Endometrial microvascular endothelial cells (primary cell): ENCODE results near the gene LSM5. TPM values are rescaled to one million over a fixed set of nuclear protein-coding genes. Genes with fewer than 3 reads are reported as not detected.
"Not testable (repeated sequence)": the region's sequence is repeated elsewhere in the genome, so short reads cannot be mapped to it uniquely, and the experiment has no call there.

Experiments used
- in situ Hi-C: cut with HindIII; loops from 2 replicates; pipeline ENCODE4 v1.10.0; 2017; ENCODE audit warnings: low sequenced_read_pairs, low pct_unique_long_range_greater_than_20kb; ENCODE audit errors: inconsistent ontology term
- total RNA-seq: library from RNA; depleted of rRNA; stranded (reverse); fragments of >200 nt; gene quantifications from one replicate; pipeline ENCODE4 v1.2.3, GENCODE V29; 2015; ENCODE audit errors: inconsistent ontology term

The LSM5 gene
- total RNA-seq, 1 donor from 2014 or later: 20.7 TPM

DNA sequence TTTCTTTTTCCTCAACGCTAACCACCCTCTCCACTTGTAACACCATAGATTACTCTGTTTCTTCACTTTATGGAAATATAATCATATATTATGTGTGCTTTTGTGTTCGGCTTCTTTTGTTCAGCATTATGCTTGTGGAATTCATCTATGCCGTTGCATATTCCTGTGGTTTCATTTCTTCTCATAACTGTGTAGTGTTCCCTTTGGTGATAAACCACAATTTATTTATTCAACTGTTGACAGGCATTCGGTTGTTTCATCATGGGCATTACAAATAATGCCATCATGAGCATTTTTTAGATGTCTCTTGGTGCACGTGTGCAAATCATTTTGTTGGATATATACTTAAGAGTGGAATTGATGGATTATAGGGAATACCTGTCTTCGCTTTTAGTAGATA, 17.2 kb upstream of the LSM5 start:
- in situ Hi-C loops: no loop called here

GRCh38 chr7:32506266-32507054, 16.3 kb upstream of the LSM5 start:
- in situ Hi-C loops: no loop called here

GRCh38 chr7:32502728-32503127, 12.5 kb upstream of the LSM5 start:
- in situ Hi-C loops: no loop called here

GRCh38 chr7:32501522-32501921, 11.3 kb upstream of the LSM5 start:
- in situ Hi-C loops: no loop called here

- in situ Hi-C loops: no loop called here
Observed at GRCh38 chr7:32500922-32501341, 10.8 kb upstream of the LSM5 start.

DNA sequence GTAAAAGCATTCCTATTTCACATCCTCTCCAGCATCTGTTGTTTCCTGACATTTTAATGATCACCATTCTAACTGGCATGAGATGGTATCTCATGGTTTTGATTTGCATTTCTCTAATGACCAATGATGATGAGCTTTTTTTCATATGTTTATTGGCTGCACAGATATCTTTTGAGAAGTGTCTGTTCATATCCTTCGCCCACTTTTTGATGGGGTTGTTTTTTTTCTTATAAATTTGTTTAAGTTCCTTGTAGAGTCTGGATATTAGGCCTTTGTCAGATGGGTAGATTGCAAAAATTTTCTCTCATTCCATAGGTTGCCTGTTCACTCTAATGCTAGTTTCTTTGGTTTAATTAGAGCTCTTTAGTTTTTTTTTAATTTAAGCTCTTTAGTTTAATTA, 10.0 kb upstream of the LSM5 start:
- in situ Hi-C loops: not testable (repeated sequence)

GRCh38 chr7:32499755-32500154, 9.6 kb upstream of the LSM5 start:
- in situ Hi-C loops: not testable (repeated sequence)

DNA sequence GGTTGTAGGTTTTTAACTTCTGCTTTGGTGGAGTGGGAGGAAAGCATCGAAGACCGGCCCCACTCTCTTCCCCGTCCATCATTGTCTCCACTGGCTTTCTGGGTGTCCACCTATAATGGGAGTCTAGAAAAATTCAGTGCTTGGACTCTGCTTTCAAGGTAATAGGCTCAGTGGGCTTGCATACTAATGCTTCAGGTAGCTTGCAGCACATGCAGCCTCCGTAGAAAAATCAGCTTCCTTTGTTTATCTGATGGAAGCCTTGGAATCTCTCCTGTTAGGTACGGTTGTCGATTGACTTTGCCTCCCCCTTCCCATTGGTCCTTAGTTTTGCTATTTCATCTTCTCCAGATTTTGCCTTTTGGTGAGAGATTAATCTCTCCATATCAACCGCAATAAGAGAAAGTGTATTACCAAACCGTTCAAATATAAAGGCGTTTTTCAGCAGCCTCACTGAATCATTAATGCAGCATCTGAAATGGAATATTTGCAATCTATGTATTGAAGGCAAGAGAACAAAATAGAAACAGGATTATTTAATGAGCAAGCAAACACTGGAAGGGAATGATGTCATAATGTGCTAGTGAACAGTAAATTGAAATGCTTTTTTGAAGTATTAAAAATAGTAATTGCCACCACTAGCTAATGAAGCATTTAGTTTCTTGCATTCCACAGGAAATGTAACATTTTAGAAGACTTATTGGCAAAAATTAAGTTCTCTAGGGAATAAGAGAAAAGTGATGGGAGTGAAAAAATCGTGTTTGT, 6.1 kb upstream of the LSM5 start:
- in situ Hi-C loops: no loop called here

DNA sequence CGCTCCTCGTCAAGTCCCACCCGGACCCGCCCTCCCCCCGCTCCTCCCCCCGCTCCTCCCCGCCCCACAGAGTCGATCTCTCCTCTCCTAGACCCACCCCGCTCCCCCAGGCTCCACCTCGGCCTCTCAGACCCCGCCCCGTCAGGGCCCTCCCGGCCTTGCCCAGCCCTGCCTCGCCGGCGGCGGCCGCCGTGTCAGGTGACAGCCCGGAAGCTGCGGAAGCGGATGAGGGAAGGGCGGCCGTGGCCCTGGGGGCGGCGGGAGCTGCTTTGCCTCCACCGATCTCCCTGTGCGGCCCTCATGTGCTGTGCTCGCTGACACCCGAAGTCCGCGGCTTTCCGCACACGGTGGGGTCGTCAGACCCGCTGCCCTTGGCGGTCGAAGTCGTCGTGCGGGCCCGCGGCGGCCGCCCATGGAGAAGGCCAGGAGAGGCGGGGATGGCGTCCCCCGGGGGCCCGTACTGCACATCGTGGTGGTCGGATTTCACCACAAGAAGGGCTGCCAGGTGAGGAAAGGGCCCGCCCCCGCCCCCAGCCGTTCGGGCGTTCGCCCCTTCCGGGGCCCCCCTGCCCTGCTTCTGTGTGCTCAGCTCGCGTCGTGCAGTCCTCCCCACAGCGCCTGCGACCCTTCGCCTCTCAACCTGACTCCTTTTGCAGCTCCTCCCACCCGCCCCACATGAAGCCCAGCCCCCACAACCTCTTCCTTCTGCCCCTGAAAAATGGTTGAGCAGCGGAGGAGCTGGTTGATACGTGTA, 5.3 kb upstream of the LSM5 start, which contains the start of gene AVL9:
AVL9 (plus strand) TSS at position 192 of the 754 bp plus-strand sequence; CDS start at position 413, 221 bp downstream.
- in situ Hi-C loops: no loop called here

- in situ Hi-C loops: no loop called here
Observed at GRCh38 chr7:32494946-32495297, 4.7 kb upstream of the LSM5 start.

DNA sequence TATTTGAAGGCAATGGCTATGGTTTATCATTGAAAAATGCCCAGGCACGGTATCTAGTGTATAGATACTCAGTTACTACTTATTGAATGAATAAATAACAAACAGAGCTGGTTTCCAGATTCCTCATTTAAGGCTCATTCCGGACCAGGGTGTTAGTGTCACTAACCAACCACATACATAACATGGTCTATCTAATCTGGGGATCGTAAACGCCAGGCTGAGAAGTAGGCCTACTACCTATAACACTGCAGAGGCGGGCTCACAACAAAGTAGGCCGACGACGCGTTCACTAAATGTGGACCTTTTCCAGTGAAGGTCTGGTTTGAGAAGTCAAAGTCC, 423 bp downstream of the LSM5 start:
- in situ Hi-C loops: no loop called here

GRCh38 chr7:32481921-32482320, 8.3 kb downstream of the LSM5 start:
- in situ Hi-C loops: no loop called here

- in situ Hi-C loops: no loop called here
Observed at GRCh38 chr7:32481176-32481575, 9.0 kb downstream of the LSM5 start.

- in situ Hi-C loops: no loop called here
Observed at GRCh38 chr7:32479574-32480200, 10.5 kb downstream of the LSM5 start.

- in situ Hi-C loops: no loop called here
Observed at GRCh38 chr7:32477649-32477980, 12.6 kb downstream of the LSM5 start.

DNA sequence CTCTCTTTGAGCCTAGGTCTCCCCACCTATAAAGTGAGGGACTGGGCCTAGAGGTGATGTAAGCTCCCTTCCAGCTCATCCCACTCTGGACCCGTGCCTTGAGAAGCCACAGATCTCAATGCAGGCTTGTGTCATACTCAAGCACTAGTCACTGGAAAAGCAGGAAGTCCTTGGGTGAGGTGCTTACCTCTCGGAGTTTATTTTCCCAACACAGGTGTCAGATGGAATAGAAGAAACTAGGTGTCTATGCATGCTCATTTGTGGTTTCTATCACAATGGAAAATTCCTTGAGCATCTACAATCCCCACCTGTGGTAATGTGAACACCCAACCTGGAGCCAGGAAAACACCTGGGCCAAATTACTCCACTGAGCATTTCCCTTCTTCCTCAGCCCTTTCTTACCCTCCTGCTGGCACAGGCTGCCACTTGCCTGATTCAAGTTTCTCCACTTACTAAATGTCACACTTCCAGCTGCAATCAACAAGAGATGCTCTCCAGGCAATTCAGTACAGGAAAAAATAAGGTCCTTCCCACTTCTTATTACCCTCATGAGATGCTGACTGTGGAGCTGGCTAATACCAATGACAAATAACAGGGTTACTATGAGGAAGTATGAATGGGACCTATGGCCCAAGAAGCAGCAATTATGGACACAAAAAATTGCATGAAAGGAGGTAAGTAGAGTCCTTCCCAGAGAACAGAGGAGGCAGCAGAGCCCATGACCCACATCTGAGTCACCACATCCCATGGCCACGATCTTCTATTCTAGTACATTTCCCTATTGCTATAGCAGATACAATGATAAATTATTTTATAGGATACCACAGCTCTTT, 13.1 kb downstream of the LSM5 start:
- in situ Hi-C loops: no loop called here

- in situ Hi-C loops: no loop called here
Observed at GRCh38 chr7:32474008-32474407, 16.2 kb downstream of the LSM5 start.

DNA sequence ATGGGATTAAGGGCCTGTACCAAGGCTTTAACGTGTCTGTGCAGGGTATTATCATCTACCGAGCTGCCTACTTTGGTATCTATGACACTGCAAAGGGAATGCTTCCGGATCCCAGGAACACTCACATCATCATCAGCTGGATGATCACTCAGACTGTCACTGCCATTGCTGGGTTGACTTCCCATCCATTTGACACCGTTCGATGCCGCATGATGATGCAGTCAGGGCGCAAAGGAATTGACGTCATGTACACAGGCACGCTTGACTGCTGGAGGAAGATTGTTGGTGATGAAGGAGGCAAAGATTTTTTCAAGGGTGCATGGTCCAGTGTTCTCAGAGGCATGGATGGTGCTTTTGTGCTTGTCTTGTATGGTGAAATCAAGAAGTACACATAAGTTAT, 18.2 kb downstream of the LSM5 start:
- in situ Hi-C loops: no loop called here

DNA sequence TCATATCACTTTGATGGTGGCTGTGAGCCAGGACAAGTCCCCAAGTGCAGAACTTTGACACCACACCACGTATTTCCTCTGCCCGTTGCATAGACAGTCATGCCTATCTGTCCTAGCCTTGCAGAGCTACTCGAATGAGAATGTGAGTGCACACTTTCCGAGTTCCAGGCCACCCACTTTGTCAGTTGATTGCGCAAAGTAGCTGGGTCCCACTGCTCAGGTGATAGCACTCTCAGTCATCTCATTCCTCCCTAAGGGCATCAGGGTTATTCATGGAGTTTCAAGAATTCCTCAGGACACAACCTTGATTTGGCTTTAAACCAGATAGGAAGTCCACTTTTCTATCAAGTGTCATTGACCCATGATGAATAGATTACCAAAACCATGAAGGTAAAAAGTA, 19.3 kb downstream of the LSM5 start:
- in situ Hi-C loops: no loop called here
